HEK293 (cell line): ENCODE data around the gene GADD45G.

Experiments used
- CTCF ChIA-PET: fragments of 350-600 bp; formaldehyde crosslinking; extraction: SDS; loops from one replicate; lab custom pipeline; 2021; ENCODE audit warnings: antibody characterized with exemption; lab: Yijun Ruan, JAX
- POLR2A ChIA-PET: fragments of 300-600 bp; formaldehyde crosslinking; extraction: SDS; loops from one replicate; lab custom pipeline; 2020; ENCODE audit warnings: antibody characterized with exemption, inconsistent platforms; lab: Yijun Ruan, JAX
- H3K27ac ChIP-seq: fragments of 200-500 bp; sonication (Bioruptor generic); 2 replicates; pipeline ENCODE4 v1.5.1; 2014; ENCODE audit warnings: low read depth, low read length, control low read depth, inconsistent platforms; ENCODE audit errors: extremely low read depth
- H3K36me3 ChIP-seq, 2 experiments: fragments of 200-500 bp in 1 of 2; sonication (Bioruptor generic) in 1 of 2; 1 replicate in 1 of 2; 2 replicates in 1 of 2; pipeline ENCODE4 v1.5.1; 2014 to 2017; ENCODE audit warnings: inconsistent platforms in 2 of 2, low read length in 2 of 2; ENCODE audit not compliant: control insufficient read depth in 2 of 2, insufficient read depth in 1 of 2
- H3K4me1 ChIP-seq: fragments of 200-500 bp; sonication (Bioruptor generic); 2 replicates; pipeline ENCODE4 v1.5.1; 2014; ENCODE audit warnings: mild to moderate bottlenecking, low read length, inconsistent platforms; ENCODE audit not compliant: control insufficient read depth, insufficient read depth
- H3K4me3 ChIP-seq: 2 replicates; pipeline ENCODE4 v1.5.1; 2011; ENCODE audit warnings: low read depth, mild to moderate bottlenecking, control low read depth, low read length, moderate library complexity
- H3K9me3 ChIP-seq: fragments of 200-500 bp; sonication (Bioruptor generic); 2 replicates; pipeline ENCODE4 v1.5.1; 2014; ENCODE audit warnings: low read depth, low read length, inconsistent platforms; ENCODE audit not compliant: control insufficient read depth, insufficient read depth
- BCL11A ChIP-seq: fragments of 450-650 bp; formaldehyde crosslinking; IDR thresholded peaks from 2 replicates; pipeline ENCODE4 v1.5.1; 2016; ENCODE audit warnings: low read depth, missing biosample characterization, missing genetic modification characterization
- GLIS1 ChIP-seq: fragments of 450-650 bp; formaldehyde crosslinking; IDR thresholded peaks from 2 replicates; pipeline ENCODE4 v1.5.1; 2016; ENCODE audit warnings: missing biosample characterization, missing genetic modification characterization
- KLF16 ChIP-seq: fragments of 450-650 bp; formaldehyde crosslinking; IDR thresholded peaks from 2 replicates; pipeline ENCODE4 v1.5.1; 2017; ENCODE audit warnings: missing biosample characterization, missing genetic modification characterization
- KLF8 ChIP-seq: fragments of 450-650 bp; formaldehyde crosslinking; IDR thresholded peaks from 2 replicates; pipeline ENCODE4 v1.5.1; 2016; ENCODE audit warnings: missing biosample characterization, missing genetic modification characterization
- REPIN1 ChIP-seq: fragments of 450-650 bp; formaldehyde crosslinking; IDR thresholded peaks from 2 replicates; pipeline ENCODE4 v1.5.1; 2017; ENCODE audit warnings: missing biosample characterization, missing genetic modification characterization, low read depth
- SCRT2 ChIP-seq: fragments of 450-650 bp; formaldehyde crosslinking; IDR thresholded peaks from 2 replicates; pipeline ENCODE4 v1.5.1; 2016; ENCODE audit warnings: missing biosample characterization, missing genetic modification characterization
- SP2 ChIP-seq: fragments of 450-650 bp; formaldehyde crosslinking; IDR thresholded peaks from 2 replicates; pipeline ENCODE4 v1.5.1; 2016; ENCODE audit warnings: missing biosample characterization, missing genetic modification characterization
- ZBTB7A ChIP-seq: fragments of 450-650 bp; formaldehyde crosslinking; IDR thresholded peaks from 2 replicates; pipeline ENCODE4 v1.5.1; 2016; ENCODE audit warnings: low read depth, missing biosample characterization, missing genetic modification characterization
- ZFP69B ChIP-seq: fragments of 450-650 bp; formaldehyde crosslinking; IDR thresholded peaks from 2 replicates; pipeline ENCODE4 v1.5.1; 2016; ENCODE audit warnings: missing biosample characterization, missing genetic modification characterization
- ZNF112 ChIP-seq: fragments of 450-650 bp; formaldehyde crosslinking; IDR thresholded peaks from 2 replicates; pipeline ENCODE4 v1.5.0; 2017; ENCODE audit warnings: missing biosample characterization, missing genetic modification characterization
- ZNF114 ChIP-seq: fragments of 450-650 bp; formaldehyde crosslinking; IDR thresholded peaks from 2 replicates; pipeline ENCODE4 v1.5.0; 2017; ENCODE audit warnings: missing biosample characterization, missing genetic modification characterization
- ZNF175 ChIP-seq: fragments of 450-650 bp; formaldehyde crosslinking; IDR thresholded peaks from 2 replicates; pipeline ENCODE4 v1.5.1; 2016; ENCODE audit warnings: missing biosample characterization, missing genetic modification characterization
- ZNF221 ChIP-seq: fragments of 450-650 bp; formaldehyde crosslinking; IDR thresholded peaks from 2 replicates; pipeline ENCODE4 v1.5.1; 2017; ENCODE audit warnings: missing biosample characterization, missing genetic modification characterization, borderline replicate concordance
- ZNF324 ChIP-seq: fragments of 450-650 bp; formaldehyde crosslinking; IDR thresholded peaks from 2 replicates; pipeline ENCODE4 v1.5.1; 2016; ENCODE audit warnings: missing biosample characterization, missing genetic modification characterization
- ZNF341 ChIP-seq: fragments of 450-650 bp; formaldehyde crosslinking; IDR thresholded peaks from 2 replicates; pipeline ENCODE4; 2016; ENCODE audit warnings: low read depth, missing biosample characterization, missing genetic modification characterization
- ZNF416 ChIP-seq: fragments of 450-650 bp; formaldehyde crosslinking; IDR thresholded peaks from 2 replicates; pipeline ENCODE4 v1.5.1; 2016; ENCODE audit warnings: missing biosample characterization, missing genetic modification characterization
- ZNF514 ChIP-seq: fragments of 450-650 bp; formaldehyde crosslinking; IDR thresholded peaks from 2 replicates; pipeline ENCODE4 v1.5.1; 2016; ENCODE audit warnings: missing biosample characterization, missing genetic modification characterization
- ZNF571 ChIP-seq: fragments of 450-650 bp; formaldehyde crosslinking; IDR thresholded peaks from 2 replicates; pipeline ENCODE4 v1.5.0; 2017; ENCODE audit warnings: missing biosample characterization, missing genetic modification characterization
- ZNF624 ChIP-seq: fragments of 450-650 bp; formaldehyde crosslinking; IDR thresholded peaks from 2 replicates; pipeline ENCODE4 v1.5.1; 2017; ENCODE audit warnings: missing biosample characterization, missing genetic modification characterization
- ZNF654 ChIP-seq: fragments of 450-650 bp; formaldehyde crosslinking; IDR thresholded peaks from 2 replicates; pipeline ENCODE4 v1.5.1; 2016; ENCODE audit warnings: low read depth, missing biosample characterization, missing genetic modification characterization
- ZNF658 ChIP-seq: fragments of 450-650 bp; formaldehyde crosslinking; IDR thresholded peaks from 2 replicates; pipeline ENCODE4; 2016; ENCODE audit warnings: missing biosample characterization, missing genetic modification characterization
- ZNF747 ChIP-seq: fragments of 450-650 bp; formaldehyde crosslinking; IDR thresholded peaks from 2 replicates; pipeline ENCODE4 v1.5.1; 2016; ENCODE audit warnings: missing biosample characterization, missing genetic modification characterization
- ZNF76 ChIP-seq: fragments of 450-650 bp; formaldehyde crosslinking; IDR thresholded peaks from 2 replicates; pipeline ENCODE4; 2016; ENCODE audit warnings: low read depth, missing biosample characterization, missing genetic modification characterization, borderline replicate concordance
- ZNF830 ChIP-seq: fragments of 450-650 bp; IDR thresholded peaks from 2 replicates; pipeline ENCODE4 v1.5.0; 2018; ENCODE audit warnings: missing biosample characterization, missing genetic modification characterization, low read depth, mild to moderate bottlenecking, moderate library complexity
- TF ChIP-seq, protein P1 (sequence below): fragments of 450-650 bp; formaldehyde crosslinking; IDR thresholded peaks from 2 replicates; pipeline ENCODE4 v1.5.1; 2016; ENCODE audit warnings: missing biosample characterization, missing genetic modification characterization
- TF ChIP-seq, protein P2 (sequence below): fragments of 450-650 bp; formaldehyde crosslinking; IDR thresholded peaks from 2 replicates; pipeline ENCODE4 v1.5.1; 2016; ENCODE audit warnings: missing biosample characterization, missing genetic modification characterization
- TF ChIP-seq, protein P3 (sequence below): sonication (generic); formaldehyde crosslinking; IDR thresholded peaks from 2 replicates; pipeline ENCODE4 v1.8.1; 2022; ENCODE audit warnings: mild to moderate bottlenecking, moderate library complexity, missing genetic modification reagents
- TF ChIP-seq, protein P4 (sequence below): fragments of 450-650 bp; formaldehyde crosslinking; IDR thresholded peaks from 2 replicates; pipeline ENCODE4 v1.5.1; 2016; ENCODE audit warnings: missing biosample characterization, missing genetic modification characterization

GADD45G gene

DNA sequence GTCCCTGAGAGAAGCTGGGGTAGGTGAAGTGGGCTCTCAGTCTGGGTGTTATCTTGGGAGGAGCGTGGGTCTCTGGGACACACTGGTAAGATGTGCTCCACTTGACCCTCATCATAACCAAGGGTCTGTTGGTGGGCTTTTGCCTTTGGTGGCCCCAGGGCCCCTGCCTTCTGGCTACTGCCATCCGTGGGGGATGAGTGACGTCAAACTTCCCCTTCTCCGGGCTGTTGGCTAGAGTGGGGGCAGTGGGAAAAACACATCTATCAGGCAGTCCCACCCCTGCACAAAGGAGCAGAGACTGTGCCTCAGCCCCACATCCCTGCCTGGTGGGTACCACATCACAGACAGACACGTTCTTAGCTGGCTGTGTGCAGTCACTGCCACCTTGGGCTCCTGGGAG lies 35.1 kb downstream of the GADD45G start (continued):
- TF ChIP-seq ZNF514 (tag by site-specific recombination), result no peak
- TF ChIP-seq ZNF76, result no peak
- TF ChIP-seq, protein P1, sequence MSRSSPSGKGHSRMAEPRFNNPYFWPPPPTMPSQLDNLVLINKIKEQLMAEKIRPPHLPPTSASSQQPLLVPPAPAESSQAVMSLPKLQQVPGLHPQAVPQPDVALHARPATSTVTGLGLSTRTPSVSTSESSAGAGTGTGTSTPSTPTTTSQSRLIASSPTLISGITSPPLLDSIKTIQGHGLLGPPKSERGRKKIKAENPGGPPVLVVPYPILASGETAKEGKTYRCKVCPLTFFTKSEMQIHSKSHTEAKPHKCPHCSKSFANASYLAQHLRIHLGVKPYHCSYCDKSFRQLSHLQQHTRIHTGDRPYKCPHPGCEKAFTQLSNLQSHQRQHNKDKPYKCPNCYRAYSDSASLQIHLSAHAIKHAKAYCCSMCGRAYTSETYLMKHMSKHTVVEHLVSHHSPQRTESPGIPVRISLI, result no peak
- no peak for TF ChIP-seq ZNF416
- TF ChIP-seq GLIS1 (tag by site-specific recombination), result no peak
- no peak for TF ChIP-seq ZBTB7A (tag by site-specific recombination)
- TF ChIP-seq ZNF175 (tag by site-specific recombination), result no peak
- no peak for TF ChIP-seq ZNF658
- no peak for TF ChIP-seq SCRT2 (tag by site-specific recombination)
- no peak for TF ChIP-seq ZNF114 (tag by site-specific recombination)

DNA sequence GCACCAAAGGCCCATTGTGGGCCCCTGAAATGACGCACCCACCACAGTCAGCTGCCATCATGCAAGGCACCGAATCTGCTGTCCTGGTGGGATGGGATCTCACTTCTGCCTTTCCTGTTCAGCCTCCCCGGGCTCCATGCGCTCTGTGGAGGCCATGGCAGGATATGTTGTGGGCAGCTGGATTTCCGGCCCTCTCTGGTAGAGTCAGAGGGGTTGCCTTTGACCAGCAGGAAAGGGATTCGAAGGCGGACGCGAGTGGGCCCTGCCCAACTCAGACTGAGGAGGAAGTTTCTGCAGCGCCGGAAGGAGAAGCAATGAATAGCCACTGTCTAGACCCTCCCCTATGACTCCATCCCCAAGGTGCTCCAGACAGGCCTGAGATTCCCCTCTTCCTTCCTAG lies 35.5 kb downstream of the GADD45G start:
- Histone ChIP-seq H3K4me1 (no peaks in the 10 kb centered on the region), H3K9me3 (no peaks in the 10 kb centered on the region), H3K27ac (no peak overlapping the region), H3K4me3 (no peak overlapping the region), H3K36me3 (no peaks in the 10 kb centered on the region)
- POLR2A ChIA-PET, result no interaction called here
- CTCF ChIA-PET, result no interaction called here
- TF ChIP-seq ZNF830, result no peak
- TF ChIP-seq ZNF112 (tag by site-specific recombination), result no peak
- TF ChIP-seq, protein P2, sequence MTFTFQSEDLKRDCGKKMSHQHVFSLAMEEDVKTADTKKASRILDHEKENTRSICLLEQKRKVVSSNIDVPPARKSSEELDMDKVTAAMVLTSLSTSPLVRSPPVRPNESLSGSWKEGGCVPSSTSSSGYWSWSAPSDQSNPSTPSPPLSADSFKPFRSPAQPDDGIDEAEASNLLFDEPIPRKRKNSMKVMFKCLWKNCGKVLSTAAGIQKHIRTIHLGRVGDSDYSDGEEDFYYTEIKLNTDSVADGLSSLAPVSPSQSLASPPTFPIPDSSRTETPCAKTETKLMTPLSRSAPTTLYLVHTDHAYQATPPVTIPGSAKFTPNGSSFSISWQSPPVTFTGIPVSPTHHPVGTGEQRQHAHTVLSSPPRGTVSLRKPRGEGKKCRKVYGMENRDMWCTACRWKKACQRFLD, result no peak
- no peak for TF ChIP-seq ZNF571 (tag by site-specific recombination)
- TF ChIP-seq KLF16 (tag by site-specific recombination), result no peak
- no peak for TF ChIP-seq BCL11A (tag by site-specific recombination)
- TF ChIP-seq ZNF747, result no peak
- TF ChIP-seq ZNF341 (tag by site-specific recombination), result no peak
- no peak for TF ChIP-seq ZNF324 (tag by site-specific recombination)
- TF ChIP-seq, protein P3, sequence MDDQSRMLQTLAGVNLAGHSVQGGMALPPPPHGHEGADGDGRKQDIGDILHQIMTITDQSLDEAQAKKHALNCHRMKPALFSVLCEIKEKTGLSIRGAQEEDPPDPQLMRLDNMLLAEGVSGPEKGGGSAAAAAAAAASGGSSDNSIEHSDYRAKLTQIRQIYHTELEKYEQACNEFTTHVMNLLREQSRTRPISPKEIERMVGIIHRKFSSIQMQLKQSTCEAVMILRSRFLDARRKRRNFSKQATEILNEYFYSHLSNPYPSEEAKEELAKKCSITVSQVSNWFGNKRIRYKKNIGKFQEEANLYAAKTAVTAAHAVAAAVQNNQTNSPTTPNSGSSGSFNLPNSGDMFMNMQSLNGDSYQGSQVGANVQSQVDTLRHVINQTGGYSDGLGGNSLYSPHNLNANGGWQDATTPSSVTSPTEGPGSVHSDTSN, result no peak
- TF ChIP-seq ZNF624 (tag by site-specific recombination), result no peak
- TF ChIP-seq ZNF654 (tag by site-specific recombination), result no peak
- TF ChIP-seq SP2 (tag by site-specific recombination), result no peak
- TF ChIP-seq, protein P4, sequence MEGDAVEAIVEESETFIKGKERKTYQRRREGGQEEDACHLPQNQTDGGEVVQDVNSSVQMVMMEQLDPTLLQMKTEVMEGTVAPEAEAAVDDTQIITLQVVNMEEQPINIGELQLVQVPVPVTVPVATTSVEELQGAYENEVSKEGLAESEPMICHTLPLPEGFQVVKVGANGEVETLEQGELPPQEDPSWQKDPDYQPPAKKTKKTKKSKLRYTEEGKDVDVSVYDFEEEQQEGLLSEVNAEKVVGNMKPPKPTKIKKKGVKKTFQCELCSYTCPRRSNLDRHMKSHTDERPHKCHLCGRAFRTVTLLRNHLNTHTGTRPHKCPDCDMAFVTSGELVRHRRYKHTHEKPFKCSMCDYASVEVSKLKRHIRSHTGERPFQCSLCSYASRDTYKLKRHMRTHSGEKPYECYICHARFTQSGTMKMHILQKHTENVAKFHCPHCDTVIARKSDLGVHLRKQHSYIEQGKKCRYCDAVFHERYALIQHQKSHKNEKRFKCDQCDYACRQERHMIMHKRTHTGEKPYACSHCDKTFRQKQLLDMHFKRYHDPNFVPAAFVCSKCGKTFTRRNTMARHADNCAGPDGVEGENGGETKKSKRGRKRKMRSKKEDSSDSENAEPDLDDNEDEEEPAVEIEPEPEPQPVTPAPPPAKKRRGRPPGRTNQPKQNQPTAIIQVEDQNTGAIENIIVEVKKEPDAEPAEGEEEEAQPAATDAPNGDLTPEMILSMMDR, result no peak
- no peak for TF ChIP-seq KLF8 (tag by site-specific recombination)
- no peak for TF ChIP-seq ZNF221 (tag by site-specific recombination)
- no peak for TF ChIP-seq REPIN1 (tag by site-specific recombination)
- no peak for TF ChIP-seq ZFP69B (tag by site-specific recombination)
